SKM-1 treated with dmso at 0.1 percent for 144 hours (cell line): ENCODE data around the gene CXCL12.
A peak's percentile ranks its signal among the peaks of the same experiment; 100 is the strongest.

ENCODE experiments used
- DNase-seq: peaks from one replicate; lab custom pipeline; 2025; ENCODE audit not compliant: unreplicated experiment; lab: John Stamatoyannopoulos, UW

CXCL12 gene

DNA sequence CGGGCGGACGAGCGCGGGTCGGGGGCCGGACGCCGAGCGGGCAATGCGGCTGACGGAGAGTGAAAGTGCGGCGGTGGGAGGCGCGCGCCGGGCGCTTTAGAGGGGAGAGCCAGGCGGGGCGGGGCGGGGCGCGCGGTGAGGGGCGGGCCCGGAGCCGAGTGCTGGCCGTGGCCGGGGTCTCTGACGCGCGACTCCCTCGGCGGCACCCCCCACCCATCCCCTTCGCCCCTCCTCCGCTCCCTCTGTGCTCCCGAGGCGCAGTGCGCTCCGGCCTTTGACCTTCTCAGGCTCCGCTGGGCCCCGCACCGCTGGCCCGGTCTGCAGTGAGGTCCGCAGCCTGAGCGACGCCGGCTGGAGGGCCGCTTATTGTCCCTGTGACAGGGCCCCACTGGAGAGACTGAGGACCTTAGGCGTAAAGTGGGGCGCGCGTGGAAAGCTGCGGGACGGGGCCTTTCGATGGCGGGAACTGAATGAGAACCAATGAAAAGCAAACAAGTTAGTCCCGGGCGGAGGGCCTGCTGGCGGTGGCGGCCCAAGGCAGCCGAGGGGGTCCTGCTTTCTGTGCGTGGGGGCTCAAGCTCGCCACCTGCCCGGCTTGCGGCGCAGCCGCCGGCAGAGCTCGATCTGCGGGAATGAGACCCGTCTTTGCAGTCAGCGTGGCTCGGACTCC, at the start of gene CXCL12:
TSS of gene CXCL12 (minus strand) at position 72 of the 670 bp plus-strand sequence. CDS start 92 bp downstream, outside the sequence.
- DNase-seq, result no peak

DNA sequence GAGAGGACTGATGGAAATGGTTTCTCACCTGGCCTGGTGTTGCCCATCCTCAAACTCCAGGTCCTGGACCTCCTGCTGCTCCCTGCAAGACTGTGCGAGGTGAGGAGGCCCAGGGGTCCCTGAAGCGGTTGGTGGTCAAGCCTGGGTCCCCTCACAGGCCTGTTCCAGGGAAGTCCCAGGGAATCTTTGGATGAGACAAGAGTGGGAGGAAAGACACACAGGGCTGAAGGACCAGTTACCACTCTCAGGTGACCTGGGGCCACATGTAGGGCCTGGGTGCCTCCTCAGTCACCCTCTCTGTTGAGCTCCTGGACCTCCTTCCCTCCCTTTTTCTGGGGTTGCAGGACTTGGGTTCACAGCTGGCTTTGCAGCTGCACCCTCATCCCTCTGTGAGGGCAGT, 42.6 kb upstream of the CXCL12 start:
- DNase-seq, result no peak

DNA sequence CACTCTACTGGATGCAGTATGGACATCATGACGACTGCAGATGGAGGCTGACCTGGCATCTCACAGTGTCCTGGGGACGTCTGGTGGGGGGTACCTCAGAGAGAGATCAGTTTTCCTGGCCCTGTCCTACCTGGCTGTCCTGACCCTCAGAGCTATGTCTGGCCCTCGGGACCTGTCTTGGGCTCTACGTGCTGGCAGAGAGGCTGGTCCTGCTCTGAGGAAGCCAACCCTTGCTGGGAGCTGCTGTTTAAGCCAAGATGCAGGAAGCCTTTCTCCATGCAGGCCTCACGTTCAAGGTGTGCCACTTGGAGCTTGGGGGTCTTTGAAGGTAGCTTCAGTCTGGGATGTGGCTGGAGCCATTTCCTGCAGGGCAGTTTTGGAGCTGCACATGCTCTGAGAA, 42.1 kb upstream of the CXCL12 start:
- DNase-seq, result no peak

DNA sequence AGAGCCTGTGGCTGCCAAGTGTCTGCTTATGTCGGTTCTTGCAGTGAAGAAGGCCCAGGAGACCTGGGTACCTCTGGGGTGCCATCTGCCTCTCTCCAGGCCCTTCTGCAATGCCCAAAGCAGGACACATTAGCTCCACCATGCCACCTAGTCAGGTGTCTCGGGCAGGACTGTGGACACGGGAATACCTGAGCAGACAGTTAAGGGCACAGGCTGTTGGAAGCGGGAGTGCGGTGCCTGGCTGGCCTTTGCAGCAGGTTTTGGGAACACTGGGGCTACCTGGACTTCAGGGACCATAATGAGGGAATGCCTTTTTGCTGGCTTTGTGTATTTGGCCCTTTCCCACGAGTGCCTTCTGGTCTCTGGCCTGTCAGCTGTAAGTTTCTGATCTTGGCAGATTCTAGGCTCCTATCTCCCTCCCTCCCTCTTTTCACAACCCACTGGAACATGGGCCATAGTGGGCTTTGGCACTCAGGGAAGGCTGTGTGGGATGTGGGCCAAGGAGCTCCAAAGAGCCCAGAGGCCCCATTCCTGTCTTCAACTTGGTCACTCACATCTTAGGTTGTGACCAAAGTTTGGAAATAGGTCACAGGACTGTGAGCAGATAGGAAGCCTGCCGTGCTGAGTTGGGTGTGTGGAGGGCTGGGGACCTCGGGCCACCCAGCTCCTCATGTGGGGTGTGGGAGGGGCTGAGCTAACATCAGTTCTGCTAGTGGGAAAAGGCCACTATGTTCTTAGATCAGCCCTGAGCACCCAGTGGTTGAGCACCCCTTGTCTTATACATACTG, 41.5 kb upstream of the CXCL12 start:
- DNase-seq, result no peak

DNA sequence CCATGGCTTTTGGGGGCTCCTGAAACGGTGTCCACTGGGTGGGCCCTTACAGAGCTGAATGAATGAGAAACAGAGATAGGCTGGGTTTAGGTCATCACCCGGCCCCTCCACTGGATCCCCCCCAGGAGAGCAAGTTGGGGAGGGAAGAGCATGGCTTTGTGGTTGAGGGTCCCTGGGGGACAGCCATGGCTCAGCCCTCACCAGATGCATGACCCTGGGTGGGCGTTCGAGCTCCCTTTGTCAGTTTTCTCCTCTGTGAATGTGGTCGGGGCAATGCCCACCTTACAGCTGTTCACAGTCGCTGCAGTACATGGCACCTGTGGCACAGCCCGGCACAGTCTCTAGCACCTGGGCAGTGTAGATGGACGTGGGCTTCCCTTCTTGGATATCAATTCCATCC, 40.6 kb upstream of the CXCL12 start:
- DNase-seq, result no peak

DNA sequence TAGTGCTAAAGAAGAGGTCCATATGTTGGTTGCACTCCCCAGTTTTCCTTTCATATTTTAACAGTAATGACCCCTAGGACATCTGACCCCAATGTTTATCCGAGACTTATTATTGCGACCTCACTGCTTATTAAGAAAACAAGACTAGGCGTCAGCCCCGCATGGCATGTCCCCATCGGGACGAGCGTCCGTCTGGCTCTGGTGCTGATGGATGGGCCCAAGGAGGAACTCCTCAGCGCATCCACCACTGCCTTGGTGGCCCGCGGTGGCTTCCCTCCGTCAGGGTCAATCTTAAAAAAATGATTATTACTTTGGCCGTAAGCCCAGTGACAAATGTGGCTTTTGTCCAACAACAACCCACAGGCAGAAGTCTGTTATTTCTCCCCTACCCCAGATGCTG, 40.1 kb upstream of the CXCL12 start:
- no peak for DNase-seq

DNA sequence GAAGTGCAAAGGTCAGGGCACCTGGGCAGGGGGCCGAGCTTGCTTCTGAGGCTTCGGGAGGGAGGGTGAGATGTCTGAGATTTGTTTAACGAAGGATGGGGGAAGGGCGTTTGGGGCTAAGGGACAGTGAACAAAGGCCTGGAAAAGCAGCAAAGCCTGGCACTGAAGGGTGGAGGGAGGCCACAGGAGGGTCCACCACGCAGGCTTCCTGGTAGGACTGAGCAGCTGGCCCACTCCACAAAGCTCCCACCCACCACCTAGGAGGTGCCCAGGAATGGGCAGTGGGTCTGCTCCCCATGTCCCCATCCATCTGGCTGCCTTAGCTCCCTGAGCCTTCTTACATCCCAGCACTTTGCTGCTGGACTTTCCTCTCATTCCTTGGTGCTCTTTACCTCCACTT, 39.4 kb upstream of the CXCL12 start:
- no peak for DNase-seq

DNA sequence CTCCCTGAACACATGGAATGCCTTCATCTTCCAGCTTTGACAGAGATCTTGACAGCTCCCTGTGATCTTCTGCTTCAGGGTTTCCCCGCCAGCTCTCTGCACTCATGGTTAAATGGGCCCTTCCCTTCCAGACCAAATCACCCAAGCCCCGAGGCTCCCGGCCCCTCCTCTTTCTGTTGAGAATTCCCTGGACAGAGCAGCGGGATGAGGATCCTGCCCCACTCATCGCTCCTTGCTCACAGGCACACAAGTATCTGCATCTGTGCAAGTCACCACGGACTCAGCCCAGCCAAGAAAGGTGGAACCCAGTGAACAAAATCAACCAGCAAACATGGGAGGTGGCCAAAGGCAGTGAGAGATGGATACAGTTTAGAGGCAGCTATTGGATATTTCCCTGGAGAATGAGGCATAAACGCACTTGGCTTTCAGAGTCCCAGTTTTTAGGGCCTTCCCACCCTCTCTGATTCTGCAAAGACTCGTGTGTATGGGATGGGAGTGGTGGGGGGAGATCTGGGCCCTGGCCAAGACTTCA, 37.7 kb upstream of the CXCL12 start:
- no peak for DNase-seq

DNA sequence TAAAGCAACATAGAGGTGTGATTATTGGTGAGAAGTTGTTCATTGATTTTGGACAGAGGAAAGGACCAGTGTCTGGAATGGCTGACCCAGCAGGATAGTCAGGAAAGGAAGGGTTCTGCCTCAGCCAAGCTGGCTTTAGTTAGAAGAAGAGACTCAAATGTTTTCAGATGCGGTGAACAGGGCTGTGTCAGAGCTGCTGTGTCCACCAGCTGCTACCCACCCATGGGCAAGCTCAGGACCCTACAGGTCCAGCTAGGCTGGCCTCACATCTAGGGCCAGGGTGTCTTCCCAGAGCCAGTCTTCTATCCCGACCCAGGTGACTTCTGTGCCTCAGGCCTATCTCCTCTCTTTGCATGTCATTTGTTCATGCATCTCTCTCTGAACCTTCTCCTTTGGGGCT, 37.3 kb upstream of the CXCL12 start:
- no peak for DNase-seq

DNA sequence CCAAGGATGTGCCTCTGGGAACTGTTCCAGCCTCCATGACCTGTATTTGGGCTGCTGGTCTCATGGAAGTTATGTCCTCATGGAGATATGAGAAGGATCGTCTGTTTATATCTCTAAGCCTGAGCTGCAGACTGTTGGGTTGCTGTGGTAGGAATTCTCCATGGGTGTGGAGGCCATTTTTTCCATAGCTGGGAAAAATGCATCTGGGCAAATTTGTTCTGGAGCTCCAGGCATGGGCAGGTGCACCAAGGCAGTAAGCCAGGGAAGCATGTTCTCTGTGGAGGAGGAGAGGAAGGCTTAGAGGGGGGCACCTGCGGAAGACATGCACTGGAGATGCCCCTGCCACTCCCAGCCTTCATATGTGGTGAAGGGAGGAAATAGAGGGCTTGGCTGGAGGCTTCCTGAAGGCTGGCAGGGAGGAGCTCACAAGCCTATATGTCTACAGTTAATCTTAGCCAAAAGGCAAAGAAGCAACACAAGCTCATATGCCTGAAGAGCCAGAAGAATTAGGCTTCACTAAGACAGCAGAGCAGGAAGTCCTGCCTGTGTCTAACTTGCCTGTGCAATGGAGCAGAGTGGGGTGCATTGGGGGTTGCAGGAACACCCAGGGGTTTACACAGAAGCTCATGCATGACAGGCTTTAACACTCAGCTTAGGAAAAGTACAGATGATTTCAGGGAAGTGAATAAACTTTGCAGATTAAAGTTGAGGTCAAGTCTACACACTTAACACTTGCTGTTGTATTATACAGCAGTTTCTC, 35.1 kb upstream of the CXCL12 start:
- DNase-seq, result no peak

DNA sequence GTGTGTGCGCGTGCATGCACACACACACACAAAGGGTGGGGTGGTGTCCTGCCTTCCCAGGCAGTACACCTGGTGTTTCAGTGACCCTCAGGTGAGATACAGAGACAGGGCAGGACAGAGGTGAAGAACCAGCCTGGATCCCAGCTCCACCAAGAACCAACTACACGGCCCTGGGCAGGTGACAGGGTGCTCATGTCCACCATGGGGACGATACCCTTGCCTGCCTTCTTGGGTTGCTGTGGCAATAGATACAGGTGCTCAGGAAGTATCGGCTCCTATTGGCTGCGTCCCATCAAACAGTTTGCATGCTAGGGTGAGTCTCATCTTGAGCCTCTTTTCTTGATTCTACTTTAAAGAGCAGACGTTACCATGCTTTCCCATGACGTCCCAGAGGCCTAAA, 33.7 kb upstream of the CXCL12 start:
- DNase-seq, result no peak

DNA sequence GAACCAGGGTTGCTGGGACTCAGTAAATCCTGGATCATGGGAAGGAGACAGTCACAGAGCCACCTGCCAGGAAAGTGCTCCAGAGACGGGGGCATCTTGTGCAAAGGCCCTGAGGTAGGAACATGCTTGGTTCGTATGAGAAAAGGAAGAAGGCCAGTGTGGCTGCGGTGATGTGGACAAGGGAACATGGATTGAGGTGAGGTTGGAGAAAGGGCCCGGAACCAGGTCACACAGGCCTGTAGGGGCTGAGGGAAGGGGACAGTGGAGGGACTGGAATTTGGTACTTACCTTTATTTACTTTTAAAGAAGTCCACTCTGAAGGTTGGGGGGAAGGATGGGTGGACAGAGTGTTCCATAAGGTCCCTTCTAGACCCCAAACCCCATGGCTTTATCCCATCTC, 32.9 kb upstream of the CXCL12 start:
- no peak for DNase-seq

DNA sequence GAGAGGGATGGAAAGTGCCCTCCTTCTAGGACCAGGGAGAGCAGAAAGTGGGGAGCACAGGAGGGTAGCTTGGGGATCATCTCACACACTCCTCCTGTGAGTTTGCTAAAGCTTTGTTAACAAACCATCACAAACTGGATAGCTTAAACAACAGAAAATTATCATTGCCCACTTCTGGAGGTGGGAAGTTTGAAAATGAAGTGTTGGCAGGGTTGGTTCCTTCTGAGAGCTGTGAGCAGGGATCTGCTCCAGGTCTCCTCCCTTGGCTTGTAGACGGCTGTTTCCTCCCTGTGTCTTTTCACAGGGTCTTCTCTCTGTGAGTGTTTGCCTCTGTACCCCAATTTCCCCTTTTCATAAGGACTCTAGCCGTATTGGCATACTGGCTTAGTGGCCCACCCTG, 32.0 kb upstream of the CXCL12 start:
- DNase-seq, result no peak

DNA sequence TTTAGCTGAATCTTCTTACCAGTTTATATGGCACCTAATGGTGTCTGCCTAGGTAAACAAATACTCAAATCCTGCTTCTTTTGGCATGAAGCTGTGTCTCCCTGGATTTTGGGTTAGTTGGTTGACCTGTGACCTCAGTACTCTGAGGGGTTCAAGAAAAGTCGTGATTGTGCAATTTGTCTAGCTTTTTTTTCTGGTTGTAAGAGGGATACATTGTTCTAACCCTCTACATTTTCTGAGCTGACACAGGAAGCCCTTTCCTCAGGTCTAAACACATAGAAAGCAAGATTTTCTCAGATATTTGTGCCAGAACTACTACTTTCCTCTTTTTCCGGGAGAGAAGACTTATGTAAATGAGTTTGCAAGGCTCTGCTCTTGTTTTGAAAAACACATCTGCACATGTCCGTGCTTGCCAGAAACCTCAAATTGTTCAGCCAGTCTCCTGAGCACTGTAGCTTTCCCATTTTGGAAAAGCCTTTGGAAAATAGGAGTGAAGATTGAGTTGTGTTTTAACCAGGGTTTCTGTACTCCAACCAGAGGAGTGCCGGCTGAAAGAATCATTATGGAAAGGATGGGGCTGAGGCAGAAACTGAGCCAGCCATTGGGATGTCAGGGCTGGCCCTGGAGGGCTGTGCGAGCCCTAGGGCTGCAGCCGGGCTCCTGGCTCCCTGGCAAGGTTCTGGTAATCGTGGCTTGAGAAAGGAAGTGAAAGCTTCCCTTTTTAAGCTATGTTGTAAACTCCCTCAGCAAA, 31.3 kb upstream of the CXCL12 start:
- DNase-seq, result peak; percentile 27

DNA sequence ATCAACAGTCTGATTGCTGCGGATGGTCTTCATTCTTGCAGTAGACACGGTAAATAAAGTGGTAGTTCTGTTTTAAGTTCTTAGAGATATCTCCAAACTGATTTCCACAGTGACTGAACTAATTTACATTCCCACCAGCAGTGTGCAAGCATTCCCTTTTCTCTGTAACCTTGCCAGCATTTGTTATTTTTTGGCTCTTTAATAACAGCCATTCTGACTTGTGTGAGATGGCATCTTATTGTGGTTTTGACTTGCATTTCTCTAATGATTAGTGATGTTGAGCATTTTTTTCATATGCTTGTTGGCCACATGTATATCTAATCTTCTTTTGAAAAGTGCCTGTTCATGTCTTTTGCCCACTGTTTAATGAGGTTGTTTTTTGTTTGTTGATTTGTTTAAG, 30.2 kb upstream of the CXCL12 start:
- no peak for DNase-seq

DNA sequence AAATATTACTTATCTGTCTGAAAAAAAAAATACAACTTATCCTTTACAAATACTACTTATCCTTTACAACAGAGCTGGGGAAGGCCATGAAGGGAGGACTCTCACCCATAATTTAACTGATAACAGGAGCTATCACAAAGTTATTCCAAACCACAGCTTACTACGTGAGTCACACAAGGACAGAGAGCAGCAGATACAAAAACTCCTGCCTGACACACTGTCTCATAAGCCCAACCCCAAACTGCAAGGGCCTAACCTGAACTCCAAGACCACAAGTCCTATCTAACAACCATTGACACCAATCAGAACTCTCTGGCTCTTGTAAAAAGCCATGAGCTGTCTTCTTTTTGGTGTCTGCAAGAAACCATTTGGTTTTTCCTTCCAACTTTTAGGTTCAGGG, 28.5 kb upstream of the CXCL12 start:
- no peak for DNase-seq

DNA sequence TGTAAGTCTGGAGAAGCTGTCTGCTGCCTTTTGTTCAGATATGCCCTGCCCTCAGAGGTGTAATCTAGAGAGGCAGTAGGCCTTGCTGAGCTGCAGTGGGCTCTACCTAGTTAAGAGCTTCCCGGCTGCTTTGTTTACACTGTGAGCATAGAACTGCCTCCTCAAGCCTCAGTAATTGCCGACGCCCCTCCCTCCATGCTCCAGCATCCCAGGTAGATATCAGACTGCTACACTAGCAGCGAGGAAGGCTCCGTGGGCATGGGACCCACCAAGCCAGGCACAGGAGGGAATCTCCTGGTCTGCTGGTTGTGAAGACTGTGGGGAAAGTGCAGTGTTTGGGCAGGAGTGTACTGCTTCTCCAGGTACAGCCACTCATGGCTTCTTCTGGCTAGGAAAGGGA, 26.4 kb upstream of the CXCL12 start:
- no peak for DNase-seq

DNA sequence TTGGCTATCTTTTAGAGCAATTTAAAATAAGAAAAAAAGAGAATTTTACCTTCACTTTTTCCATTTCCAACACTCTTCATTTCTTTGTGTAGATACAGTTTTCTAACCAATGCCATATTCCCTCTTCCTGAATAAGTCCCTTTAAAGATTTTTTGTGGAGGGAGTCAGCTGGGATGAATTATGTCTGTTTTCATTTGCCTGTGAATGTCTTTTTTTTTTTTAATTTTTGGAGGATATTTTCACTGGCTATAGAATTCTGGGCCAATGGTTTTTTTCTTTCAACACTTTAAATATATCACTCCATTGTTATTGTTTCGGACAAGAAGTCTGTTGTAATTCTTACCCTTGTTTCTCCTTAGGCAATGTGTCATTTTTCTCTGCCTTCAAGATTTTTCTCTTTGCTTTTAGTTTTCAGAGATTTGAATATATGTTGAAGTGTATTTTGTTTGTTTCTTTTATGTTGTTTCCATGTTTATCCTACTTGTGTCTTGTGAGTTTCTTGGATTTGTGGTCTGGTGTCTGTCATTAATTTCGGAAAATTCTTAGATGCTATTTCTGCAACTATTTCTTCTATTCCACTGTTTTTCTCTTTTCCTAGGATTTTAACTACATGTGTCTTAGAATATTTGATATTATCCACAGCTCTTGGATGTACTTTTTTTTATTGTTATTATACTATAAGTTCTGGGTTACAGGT, 20.0 kb upstream of the CXCL12 start:
- DNase-seq, result no peak

DNA sequence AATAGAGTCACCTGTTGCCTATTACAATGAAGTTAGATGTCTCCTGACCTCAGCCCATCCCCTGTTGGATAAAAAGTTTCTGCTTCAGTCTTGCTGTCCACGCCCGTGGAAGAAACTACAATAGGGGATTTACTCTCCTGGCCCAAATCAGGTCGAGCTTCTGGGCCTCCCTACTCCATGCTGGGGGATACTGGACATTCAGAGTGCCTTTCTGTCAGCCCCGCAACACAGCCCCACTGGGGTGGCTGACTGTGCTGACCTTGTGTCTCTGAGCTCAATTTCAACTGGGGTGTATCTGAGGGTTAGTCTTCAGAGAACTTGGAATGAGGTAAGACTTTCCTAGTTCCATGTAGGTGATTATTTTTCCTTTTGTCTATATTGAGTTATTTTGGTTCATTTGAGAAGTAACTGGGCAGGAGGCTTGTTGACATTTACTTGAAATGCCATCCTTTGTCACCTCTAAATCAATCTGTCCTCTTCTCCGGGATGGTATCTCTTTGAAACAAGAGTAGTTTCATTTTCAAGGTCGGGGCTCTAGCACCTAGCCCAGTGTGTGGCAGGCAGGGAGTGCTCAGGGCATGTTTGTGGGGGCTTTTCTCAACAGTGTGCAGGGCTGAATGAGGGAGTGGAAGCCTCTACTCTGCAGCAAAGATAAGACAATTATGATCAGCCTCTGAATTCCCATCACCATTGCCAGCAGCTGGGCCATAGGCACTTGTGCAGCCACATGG, 17.7 kb upstream of the CXCL12 start:
- no peak for DNase-seq

DNA sequence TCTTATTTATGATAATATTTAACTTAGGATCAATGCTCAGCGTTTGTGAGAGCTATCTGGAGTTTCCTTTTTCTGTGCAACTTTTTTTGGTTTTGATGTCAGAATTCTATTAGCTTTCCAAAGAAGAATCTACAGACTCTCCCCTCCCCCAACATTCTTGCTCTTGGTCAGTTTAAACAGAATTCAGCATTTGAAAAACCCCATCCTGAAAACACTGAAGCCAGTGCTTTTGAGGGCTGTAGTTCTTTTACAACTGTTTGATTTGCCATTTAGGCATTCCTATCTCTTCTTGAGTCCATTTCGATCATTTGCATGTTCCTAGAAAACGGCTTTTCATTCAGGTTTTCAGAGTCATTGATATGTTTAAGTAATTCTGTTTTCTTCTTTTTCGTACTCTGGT, 15.6 kb upstream of the CXCL12 start:
- DNase-seq, result no peak
